Hematopoietic multipotent progenitor cell treated with erythropoietin and hydrocortisone succinate and interleukin-3 and kit ligand, for 15 days (in vitro differentiated cells): ENCODE results near the gene KCTD6.
A peak's percentile ranks its signal among the peaks of the same experiment; 100 is the strongest.

ENCODE experiments used
- DNase-seq: peaks from one replicate; pipeline ENCODE4 v3.0.0-alpha.2; 2015; ENCODE audit warnings: low spot score

Gene KCTD6

GRCh38 chr3:58491506-58492402 lies at the start of gene KCTD6:
Gene KCTD6, plus strand, starts transcription at chr3:58492096. Its CDS starts 6,660 bp downstream, at chr3:58498756.
- DNase-seq = peak; percentile 89

DNA sequence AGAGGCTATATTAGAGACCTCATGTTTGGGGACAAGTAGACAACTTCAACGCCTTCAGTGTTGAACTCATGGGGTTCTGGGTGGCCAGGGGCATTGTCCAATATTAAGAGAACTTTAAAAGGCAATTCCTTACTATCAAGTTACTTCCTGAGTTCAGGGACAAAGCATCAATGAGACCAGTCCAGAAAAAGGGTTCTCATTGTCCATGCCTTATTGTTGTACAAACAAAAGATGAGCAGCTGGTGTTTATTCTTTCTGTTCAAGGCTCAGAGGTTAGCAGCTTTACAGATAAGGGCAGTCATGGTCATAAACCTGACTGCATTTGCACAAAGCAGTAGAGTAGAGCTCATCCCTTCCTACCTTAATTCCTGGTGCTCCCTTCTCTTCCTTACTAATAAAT lies 39.7 kb upstream of the KCTD6 start:
- no peak for DNase-seq

GRCh38 chr3:58459160-58459559 lies 32.7 kb upstream of the KCTD6 start:
- no peak for DNase-seq

DNA sequence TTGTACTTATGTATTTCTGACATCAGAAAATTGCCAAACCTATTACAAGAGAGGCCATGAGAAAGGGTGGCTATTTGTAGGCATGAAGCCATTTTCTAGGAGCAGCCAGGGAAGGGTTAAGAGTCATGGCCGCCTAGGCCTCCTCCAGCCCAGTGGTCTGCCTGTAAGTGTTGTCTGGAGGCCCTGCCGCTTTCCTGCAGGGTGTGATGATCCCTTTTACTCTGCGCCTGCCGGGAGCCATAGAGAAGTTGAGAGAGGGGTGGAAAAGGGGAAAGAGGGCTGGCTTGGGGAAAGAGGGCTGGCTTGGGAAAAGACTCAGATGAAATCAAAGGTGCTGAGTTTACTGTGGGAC lies 29.1 kb upstream of the KCTD6 start:
- DNase-seq = no peak

- DNase-seq = peak; percentile 52
Observed at GRCh38 chr3:58463181-58463941, 28.5 kb upstream of the KCTD6 start.

DNA sequence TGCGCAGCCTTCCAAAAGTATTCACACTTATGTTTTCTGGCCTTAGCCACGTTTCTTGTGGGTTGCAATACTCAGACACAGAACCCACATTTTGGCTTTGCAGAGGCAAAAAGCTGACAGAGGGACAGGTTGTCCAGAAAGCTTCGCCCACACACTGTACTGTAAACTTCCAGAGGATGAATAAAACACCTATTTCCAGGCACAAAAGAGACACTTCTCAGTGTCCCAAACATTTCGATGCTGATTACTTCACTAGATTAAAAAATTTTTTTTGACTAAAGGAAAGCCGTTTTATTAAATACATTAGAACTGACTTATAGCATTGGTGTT lies 28.0 kb upstream of the KCTD6 start:
- DNase-seq = no peak

DNA sequence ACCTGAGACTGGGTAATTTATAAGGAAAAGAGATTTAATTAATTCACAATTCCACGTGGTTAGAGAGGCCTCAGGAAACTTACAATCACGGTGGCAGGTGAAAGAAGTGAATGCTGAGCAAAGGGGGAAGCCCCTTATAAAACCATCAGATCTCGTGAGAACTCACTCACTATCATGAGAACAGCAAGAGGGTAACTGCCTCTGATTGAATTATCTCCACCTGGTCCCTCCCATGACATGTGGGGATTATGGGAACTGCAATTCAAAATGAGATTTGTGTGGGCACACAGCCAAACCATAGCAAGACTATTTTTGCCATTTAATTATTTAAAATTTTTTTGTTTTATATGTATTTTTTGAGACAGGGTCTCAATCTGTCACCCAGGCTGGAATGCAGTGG lies 27.0 kb upstream of the KCTD6 start:
- DNase-seq = no peak

DNA sequence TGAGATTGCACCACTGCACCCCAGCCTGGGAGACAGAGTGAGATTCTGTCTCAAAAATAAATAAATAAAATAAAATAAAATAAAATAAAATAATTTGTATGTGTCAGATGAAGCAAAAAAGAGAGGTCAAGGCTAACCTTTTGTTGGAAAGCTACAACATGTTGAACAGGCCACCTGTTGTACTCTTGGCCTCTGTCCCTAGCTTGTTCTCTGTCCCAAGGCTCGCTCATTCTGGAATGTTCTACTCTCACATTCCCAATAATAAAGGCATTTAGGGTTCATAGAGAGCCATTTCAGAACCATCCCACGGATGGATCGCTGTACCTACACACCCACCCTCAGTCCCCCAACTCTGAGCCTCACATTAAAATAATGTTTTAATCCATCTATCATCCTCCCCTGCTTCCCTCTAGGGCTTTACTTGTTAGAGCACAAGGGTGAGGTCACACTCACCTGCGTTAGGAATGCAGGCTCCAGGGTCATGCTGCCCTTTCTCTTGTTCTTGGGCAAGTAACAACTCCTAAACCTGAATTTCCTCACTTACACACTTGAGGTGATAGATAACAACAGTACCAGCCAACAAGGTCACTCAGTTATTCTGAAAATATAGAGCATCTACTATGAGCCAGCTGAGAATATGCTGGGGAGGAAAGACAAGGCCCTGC lies 24.9 kb upstream of the KCTD6 start:
- no peak for DNase-seq

DNA sequence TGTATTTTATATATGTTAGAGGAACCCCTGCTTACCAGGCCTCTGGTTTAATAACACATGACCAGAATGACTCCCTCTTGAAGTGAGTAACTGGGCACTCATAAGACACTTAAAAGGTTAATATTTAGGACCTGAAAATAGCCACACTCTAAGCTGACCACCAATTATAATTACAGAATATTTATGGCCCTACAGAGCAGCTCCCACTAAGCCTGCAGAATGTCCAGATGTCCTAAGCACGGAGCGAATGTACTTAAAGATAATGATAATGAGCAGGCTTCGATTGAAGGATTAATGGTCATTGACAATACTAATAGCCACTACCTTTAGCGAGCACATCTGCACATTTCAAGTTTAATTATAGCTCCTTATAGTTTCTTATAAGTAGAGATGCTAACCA lies 22.8 kb upstream of the KCTD6 start:
- no peak for DNase-seq

- DNase-seq = no peak
Observed at GRCh38 chr3:58470363-58471024, 21.4 kb upstream of the KCTD6 start.

DNA sequence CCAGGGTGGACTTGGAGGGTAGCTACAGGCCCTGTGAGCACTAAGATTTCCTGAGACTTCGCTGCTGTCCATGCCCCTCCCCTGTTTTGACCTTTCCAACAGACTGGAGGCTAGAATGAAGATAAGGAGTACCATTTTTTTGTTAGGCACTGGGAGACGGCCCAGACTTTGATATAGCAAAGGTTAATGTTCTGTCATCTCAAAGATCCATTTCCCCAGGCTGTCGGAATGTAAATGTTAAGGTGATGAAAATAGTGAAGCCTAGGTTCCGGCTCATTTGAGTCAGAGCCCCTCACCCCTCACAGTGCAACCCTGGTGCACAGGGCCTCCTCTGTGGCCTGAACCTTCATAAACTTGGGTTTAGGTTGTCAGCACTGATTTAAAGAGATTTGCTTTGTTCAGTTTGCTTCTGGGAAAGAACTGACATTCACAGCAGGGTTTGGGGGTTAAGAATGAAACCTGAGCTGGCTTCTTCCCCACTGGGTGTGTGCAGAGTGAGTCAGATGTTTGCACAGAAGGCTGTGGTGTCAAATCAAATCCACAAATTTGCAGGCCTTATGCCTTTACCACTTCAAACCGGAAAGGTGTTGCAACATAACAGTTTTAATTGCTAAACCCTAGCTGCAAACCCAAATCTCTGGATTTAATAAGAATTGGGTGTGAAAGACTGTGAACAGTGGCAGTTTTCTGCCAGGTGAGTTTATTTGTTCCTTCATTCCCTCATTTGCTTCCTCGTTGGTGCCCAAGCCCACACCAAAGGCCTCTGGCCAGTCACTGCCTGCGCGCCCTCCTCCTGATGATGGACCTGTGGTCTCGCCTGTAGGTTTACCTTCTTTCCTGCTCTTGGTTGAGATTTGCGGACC lies 20.6 kb upstream of the KCTD6 start:
- no peak for DNase-seq

DNA sequence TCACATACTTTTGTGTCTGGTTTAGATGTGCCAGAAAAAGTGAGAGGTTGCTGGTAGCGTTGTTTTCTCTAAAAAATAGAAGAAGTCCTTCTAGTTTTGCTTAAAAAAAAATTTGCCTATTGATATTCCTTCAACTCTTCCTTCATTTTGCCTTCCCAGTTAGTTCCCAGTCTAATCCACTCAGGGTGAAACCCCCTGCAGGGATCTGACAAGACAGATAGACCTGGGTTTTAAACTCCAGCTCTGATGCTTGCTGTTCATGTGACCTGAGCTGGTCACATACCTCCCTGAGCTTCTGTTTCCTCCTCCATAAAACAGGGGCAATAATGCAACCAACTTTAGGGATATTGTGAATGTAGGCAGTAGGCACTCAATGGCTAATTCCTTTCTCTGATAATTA lies 18.6 kb upstream of the KCTD6 start:
- DNase-seq = no peak

GRCh38 chr3:58474348-58474911 lies 17.5 kb upstream of the KCTD6 start:
- no peak for DNase-seq

DNA sequence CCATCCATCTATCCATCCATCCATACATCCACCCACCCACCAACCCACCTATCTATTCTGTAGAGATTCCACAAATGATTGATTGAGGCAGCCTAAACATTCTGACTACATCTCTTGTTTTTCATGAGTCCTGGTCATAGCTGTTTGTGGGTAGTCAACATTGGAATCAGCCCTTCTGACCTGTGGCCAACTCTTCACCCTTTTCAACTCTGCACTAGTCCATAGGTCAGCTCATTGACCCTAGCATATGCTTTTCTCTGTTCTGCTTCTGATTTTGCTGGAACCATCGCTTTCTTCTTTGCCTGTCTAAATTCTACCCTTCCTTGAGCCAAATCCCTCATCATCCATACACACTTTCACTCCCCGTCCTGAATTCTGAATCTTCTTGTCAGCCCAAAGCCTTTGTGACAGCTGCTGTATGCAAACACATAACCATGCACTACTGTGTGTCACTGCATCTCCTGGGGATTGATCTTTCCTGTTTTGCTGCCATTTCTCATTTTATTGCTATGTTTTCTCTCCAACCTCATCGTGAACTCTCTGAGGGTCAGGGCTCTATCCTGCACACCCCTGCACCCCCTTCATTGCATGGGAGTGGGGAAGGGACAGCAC lies 16.8 kb upstream of the KCTD6 start:
- DNase-seq = no peak

GRCh38 chr3:58478781-58479180 lies 13.1 kb upstream of the KCTD6 start:
- DNase-seq = no peak

DNA sequence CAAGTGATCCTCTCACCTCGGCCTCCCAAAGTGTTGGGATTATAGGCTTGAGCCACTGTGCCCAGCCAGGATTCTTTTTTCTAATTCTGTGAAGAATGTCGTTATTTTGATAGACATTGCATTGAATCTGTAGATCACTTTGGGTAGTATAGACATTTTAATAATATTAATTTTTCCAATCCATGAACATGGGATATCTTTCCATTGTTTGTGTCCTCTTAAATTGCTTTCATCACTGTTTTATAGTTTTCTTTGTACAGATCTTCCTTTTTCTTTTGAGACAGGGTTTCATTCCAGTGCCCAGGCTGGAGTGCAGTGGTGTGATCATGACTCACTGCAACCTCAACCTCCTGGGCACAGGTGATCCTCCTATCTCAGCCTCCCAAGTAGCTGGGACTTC lies 11.6 kb upstream of the KCTD6 start:
- DNase-seq = no peak

DNA sequence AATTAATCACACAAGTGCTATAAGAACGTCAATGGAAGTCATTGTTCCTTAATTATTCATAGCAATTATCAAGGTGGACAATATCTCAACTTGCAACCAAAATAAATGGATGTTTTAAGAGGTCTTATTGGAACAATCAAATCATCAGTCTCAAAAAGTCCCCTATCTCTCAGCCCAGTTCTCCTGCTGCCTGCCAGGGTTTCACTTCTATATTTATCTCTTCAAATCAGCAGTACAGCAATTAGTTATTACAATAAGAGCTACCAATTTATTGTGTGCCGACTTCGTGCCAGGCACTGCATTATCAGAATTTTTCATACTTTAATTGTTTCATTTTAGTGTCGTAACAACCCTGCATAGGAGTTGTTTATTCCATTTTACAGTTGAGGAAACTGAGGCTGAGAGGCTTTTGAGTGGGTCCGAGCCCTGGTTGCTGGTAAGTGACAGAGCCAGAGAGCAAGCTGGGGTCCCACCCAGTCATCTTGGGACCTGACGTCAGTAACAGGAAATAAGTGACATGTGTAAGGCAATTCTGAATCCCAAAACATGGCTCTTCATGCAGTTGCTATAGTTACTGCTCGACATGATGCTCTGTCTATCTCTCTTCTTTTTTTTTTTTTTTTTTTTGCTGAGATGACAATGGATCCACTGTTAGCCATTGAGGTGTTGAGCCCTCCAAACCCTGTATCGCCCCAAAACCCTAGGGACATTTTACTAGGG lies 8.8 kb upstream of the KCTD6 start:
- no peak for DNase-seq

DNA sequence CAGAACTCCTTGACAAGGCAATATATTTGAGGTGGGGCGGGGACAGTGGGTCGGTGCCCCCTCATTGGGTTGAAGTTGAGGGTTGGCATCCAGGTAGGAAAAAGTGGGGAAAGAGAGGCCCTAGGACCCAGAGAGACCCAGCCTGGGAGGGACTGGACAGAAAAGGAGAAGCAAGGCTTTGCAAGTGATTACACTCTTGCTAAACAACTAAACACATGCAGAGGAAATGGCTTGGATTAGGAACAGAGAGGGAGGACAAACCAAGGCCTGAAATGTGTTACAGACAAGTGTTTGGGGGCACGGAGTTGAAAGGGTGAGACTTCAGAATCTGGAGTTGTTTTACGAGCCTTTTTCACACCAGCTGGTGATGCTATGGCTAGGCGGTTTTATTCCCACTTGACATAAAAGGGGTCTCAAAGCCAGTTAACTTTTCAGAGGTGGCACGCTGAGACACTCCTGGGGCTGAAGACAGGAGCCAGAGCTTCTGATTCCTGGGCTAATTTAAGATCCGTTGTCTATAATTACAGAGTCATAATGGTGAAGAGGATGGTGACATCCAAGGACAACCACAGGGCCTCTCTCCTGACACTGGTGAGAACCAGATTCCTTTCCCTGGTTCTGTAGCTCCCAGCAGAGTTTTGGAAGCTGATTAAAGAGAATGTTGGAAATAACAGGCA lies 7.7 kb upstream of the KCTD6 start:
- no peak for DNase-seq

GRCh38 chr3:58484722-58485069 lies 7.2 kb upstream of the KCTD6 start:
- DNase-seq = no peak
